Astrocyte (in vitro differentiated cells and primary cell): ENCODE data around the gene USP1. TPM values are rescaled to one million over a fixed set of nuclear protein-coding genes. Genes with fewer than 3 reads are reported as not detected.

ENCODE experiments used
- DNase-seq: peaks from one replicate; pipeline ENCODE4 v3.0.0-alpha.2; 2010; ENCODE audit warnings: low read depth
- FAIRE-seq: peaks from 2 replicates; lab custom pipeline; 2011; peaks lifted over from hg19 to GRCh38; lab: Jason Lieb, UNC
- H2AFZ ChIP-seq: 2 replicates; pipeline ENCODE4 v1.6.0; 2012; ENCODE audit warnings: low read depth, low read length, inconsistent platforms
- H3K27ac ChIP-seq: 2 replicates; pipeline ENCODE4 v1.5.1; 2011; ENCODE audit warnings: low read depth, low read length, inconsistent platforms
- H3K27me3 ChIP-seq: 2 replicates; pipeline ENCODE4 v1.6.0; 2011; ENCODE audit warnings: low read length, inconsistent platforms; ENCODE audit not compliant: insufficient read depth
- H3K36me3 ChIP-seq: 2 replicates; pipeline ENCODE4 v1.5.1; 2011; ENCODE audit warnings: low read length, inconsistent platforms; ENCODE audit not compliant: insufficient read depth
- H3K4me1 ChIP-seq: 2 replicates; pipeline ENCODE4 v1.5.1; 2011; ENCODE audit warnings: low read length, inconsistent platforms; ENCODE audit not compliant: insufficient read depth
- H3K4me2 ChIP-seq: 2 replicates; pipeline ENCODE4 v1.6.0; 2012; ENCODE audit warnings: low read length, inconsistent platforms
- H3K4me3 ChIP-seq: 2 replicates; pipeline ENCODE4 v1.5.1; 2011; ENCODE audit warnings: low read depth, mild to moderate bottlenecking, low read length, inconsistent platforms; ENCODE audit not compliant: insufficient read depth
- H3K79me2 ChIP-seq: 2 replicates; pipeline ENCODE4 v1.6.0; 2012; ENCODE audit warnings: mild to moderate bottlenecking, low read length, inconsistent platforms; ENCODE audit not compliant: insufficient read depth
- H3K9ac ChIP-seq: 2 replicates; pipeline ENCODE4 v1.6.0; 2012; ENCODE audit warnings: mild to moderate bottlenecking, low read length, inconsistent platforms
- H3K9me3 ChIP-seq: 2 replicates; pipeline ENCODE4 v1.5.1; 2012; ENCODE audit warnings: low read depth, mild to moderate bottlenecking, low read length, inconsistent platforms; ENCODE audit not compliant: insufficient read depth
- H4K20me1 ChIP-seq: 2 replicates; pipeline ENCODE4 v1.6.0; 2012; ENCODE audit warnings: low read length, inconsistent platforms; ENCODE audit not compliant: insufficient read depth
- H3K27ac Mint-ChIP-seq: one replicate; pipeline ENCODE4 v1.8.0; 2021; ENCODE audit warnings: mild to moderate bottlenecking, mixed read lengths; ENCODE audit not compliant: unreplicated experiment
- H3K27me3 Mint-ChIP-seq: one replicate; pipeline ENCODE4 v1.8.0; 2021; ENCODE audit warnings: low read depth, mixed read lengths; ENCODE audit not compliant: unreplicated experiment
- H3K36me3 Mint-ChIP-seq: one replicate; pipeline ENCODE4 v1.8.0; 2021; ENCODE audit warnings: low read depth, mixed read lengths; ENCODE audit not compliant: unreplicated experiment
- H3K4me1 Mint-ChIP-seq: one replicate; pipeline ENCODE4 v1.8.0; 2021; ENCODE audit warnings: low read depth, mixed read lengths; ENCODE audit not compliant: unreplicated experiment
- H3K4me3 Mint-ChIP-seq: one replicate; pipeline ENCODE4 v1.8.0; 2021; ENCODE audit warnings: mild to moderate bottlenecking, moderate library complexity, mixed read lengths; ENCODE audit not compliant: unreplicated experiment
- H3K9me3 Mint-ChIP-seq: one replicate; pipeline ENCODE4 v1.8.0; 2021; ENCODE audit warnings: mild to moderate bottlenecking, mixed read lengths; ENCODE audit not compliant: unreplicated experiment
- EZH2 ChIP-seq: IDR thresholded peaks from 2 replicates; pipeline ENCODE4 v1.6.1; 2012; ENCODE audit warnings: mild to moderate bottlenecking, low read length, inconsistent platforms; ENCODE audit not compliant: insufficient read depth
- total RNA-seq: library from RNA; stranded (reverse); gene quantifications from 2 replicates; pipeline ENCODE4 v1.2.1, GENCODE V29; 2021
- TF ChIP-seq, protein P1 (sequence below): IDR thresholded peaks from 2 replicates; pipeline ENCODE4 v1.5.1; 2011; ENCODE audit warnings: low read depth, mild to moderate bottlenecking, inconsistent platforms, low read length, moderate library complexity; ENCODE audit not compliant: insufficient read depth

Gene USP1
- total RNA-seq, 1 donor from 2014 or later, result 12.8 TPM

DNA sequence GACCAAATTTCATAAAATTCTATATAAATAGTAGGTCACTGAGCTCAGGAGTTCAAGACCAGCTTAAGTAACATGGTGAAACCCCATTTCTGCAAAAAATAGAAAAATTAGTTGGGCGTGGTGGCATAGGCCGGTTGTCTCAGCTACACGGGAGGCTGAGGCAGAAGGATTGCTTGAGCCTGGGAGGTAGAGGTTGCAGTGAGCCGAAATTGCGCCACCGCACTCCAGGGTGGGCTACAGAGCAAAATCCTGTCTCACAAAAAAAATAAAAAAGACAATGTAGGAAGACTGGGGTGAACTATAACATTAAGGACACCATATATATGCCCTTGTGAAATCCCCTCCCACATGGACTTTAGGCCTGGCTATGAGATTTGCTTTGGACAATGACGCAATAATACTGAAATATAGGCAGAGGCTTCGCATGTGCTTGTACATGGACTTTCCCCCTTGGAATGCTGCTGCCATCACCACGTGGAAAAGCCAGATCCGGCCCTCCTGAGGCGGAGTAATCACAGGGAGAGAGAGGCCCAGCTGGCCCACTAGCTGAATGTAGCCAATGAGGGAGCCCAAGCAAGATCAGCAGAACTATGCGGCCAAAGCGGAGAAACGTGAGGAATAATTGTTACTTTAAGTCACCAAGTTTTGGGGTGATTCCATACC is 13.1 kb upstream of the USP1 start:
- peaks cover 3% of the 10 kb centered on the region for H3K4me1 Mint-ChIP-seq
- TF ChIP-seq EZH2, result no peak
- TF ChIP-seq, protein P1, sequence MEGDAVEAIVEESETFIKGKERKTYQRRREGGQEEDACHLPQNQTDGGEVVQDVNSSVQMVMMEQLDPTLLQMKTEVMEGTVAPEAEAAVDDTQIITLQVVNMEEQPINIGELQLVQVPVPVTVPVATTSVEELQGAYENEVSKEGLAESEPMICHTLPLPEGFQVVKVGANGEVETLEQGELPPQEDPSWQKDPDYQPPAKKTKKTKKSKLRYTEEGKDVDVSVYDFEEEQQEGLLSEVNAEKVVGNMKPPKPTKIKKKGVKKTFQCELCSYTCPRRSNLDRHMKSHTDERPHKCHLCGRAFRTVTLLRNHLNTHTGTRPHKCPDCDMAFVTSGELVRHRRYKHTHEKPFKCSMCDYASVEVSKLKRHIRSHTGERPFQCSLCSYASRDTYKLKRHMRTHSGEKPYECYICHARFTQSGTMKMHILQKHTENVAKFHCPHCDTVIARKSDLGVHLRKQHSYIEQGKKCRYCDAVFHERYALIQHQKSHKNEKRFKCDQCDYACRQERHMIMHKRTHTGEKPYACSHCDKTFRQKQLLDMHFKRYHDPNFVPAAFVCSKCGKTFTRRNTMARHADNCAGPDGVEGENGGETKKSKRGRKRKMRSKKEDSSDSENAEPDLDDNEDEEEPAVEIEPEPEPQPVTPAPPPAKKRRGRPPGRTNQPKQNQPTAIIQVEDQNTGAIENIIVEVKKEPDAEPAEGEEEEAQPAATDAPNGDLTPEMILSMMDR, result no peak
- no peak overlapping the region for H3K27ac Mint-ChIP-seq
- H3K9me3 ChIP-seq, result no peaks in the 10 kb centered on the region
- no peaks in the 10 kb centered on the region for H3K36me3 ChIP-seq
- FAIRE-seq, result no peak
- H4K20me1 ChIP-seq, result no peaks in the 10 kb centered on the region
- no peaks in the 10 kb centered on the region for H3K27me3 ChIP-seq
- H3K4me3 Mint-ChIP-seq, result no peak overlapping the region
- no peak for DNase-seq
- H3K4me1 ChIP-seq, result no peaks in the 10 kb centered on the region
- no peaks in the 10 kb centered on the region for H3K27me3 Mint-ChIP-seq
- no peaks in the 10 kb centered on the region for H3K9me3 Mint-ChIP-seq
- no peak overlapping the region for H3K4me2 ChIP-seq
- H3K4me3 ChIP-seq, result no peak overlapping the region
- no peak overlapping the region for H3K27ac ChIP-seq
- H3K36me3 Mint-ChIP-seq, result no peaks in the 10 kb centered on the region
- H2AFZ ChIP-seq, result no peak overlapping the region
- no peak overlapping the region for H3K9ac ChIP-seq
- H3K79me2 ChIP-seq, result no peaks in the 10 kb centered on the region

DNA sequence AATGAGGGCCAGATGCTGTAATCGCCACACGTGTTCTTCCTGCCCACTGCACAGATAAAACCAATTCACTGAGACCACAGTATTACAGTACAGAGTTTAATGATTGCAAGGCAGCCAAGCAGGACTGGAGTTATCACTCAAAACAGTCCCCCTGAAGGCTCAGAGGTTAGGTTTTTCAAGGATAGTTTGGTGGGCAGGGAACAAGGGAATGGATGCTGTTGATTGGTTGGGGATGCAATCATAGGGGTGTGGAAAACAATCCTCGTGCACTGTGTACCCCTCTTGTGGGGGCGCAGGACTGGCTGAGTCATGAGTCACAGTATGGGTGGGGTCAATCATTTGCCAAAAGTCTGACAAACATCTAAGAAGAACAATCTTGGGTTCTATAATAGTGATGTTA is 12.4 kb upstream of the USP1 start:
- Mint-ChIP-seq H3K4me3 (no peak overlapping the region), H3K27me3 (no peaks in the 10 kb centered on the region), H3K27ac (no peak overlapping the region), H3K36me3 (no peaks in the 10 kb centered on the region), H3K4me1 (peaks cover 3% of the 10 kb centered on the region), H3K9me3 (no peaks in the 10 kb centered on the region)
- no peaks in the 10 kb centered on the region for H4K20me1 ChIP-seq
- TF ChIP-seq, protein P1, result no peak
- TF ChIP-seq EZH2, result no peak
- peak; percentile 18 for DNase-seq
- no peaks in the 10 kb centered on the region for H3K27me3 ChIP-seq
- no peaks in the 10 kb centered on the region for H3K36me3 ChIP-seq
- H3K79me2 ChIP-seq, result no peaks in the 10 kb centered on the region
- H3K27ac ChIP-seq, result no peak overlapping the region
- no peaks in the 10 kb centered on the region for H3K4me1 ChIP-seq
- H3K9me3 ChIP-seq, result no peaks in the 10 kb centered on the region
- FAIRE-seq, result no peak
- H3K9ac ChIP-seq, result no peak overlapping the region
- H3K4me2 ChIP-seq, result no peak overlapping the region
- no peak overlapping the region for H2AFZ ChIP-seq
- H3K4me3 ChIP-seq, result no peak overlapping the region

DNA sequence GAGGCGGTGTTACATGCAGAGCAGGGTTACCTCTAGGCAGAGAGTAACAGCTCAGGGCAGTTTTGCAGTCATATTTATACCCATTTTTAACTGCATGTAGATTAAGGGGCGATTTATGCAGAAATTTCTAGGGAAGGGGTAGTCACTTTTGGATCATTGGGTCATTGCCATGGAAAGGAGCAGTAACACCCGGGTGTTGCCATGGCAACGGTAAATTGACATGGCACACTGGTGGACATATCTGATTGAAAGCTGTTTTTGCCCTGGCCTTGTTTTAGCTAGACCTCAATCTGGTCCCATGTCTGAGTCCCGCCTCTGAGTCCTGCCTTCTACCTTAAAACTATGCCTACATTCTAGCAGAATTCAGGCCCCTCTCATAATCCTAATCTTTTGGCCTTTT is 11.8 kb upstream of the USP1 start:
- H3K36me3 ChIP-seq, result no peaks in the 10 kb centered on the region
- no peaks in the 10 kb centered on the region for H3K79me2 ChIP-seq
- H3K27ac Mint-ChIP-seq, result no peak overlapping the region
- TF ChIP-seq, protein P1, result no peak
- TF ChIP-seq EZH2, result no peak
- H2AFZ ChIP-seq, result no peak overlapping the region
- H3K4me2 ChIP-seq, result no peak overlapping the region
- peaks cover 3% of the 10 kb centered on the region for H3K4me1 Mint-ChIP-seq
- no peaks in the 10 kb centered on the region for H3K9me3 ChIP-seq
- no peaks in the 10 kb centered on the region for H3K4me1 ChIP-seq
- no peak overlapping the region for H3K9ac ChIP-seq
- no peaks in the 10 kb centered on the region for H3K9me3 Mint-ChIP-seq
- FAIRE-seq (no peak), DNase-seq (no peak)
- H3K4me3 Mint-ChIP-seq, result no peak overlapping the region
- no peak overlapping the region for H3K4me3 ChIP-seq
- H4K20me1 ChIP-seq, result no peaks in the 10 kb centered on the region
- H3K27me3 Mint-ChIP-seq, result no peaks in the 10 kb centered on the region
- H3K27ac ChIP-seq, result no peak overlapping the region
- no peaks in the 10 kb centered on the region for H3K27me3 ChIP-seq
- H3K36me3 Mint-ChIP-seq, result no peaks in the 10 kb centered on the region
